HepG2 (cell line): ENCODE data around the gene TLE1. TPM values are rescaled to one million over a fixed set of nuclear protein-coding genes. Genes with fewer than 3 reads are reported as not detected.
A peak's percentile ranks its signal among the peaks of the same experiment; 100 is the strongest.

Source experiments
- CBX2 ChIP-seq, 2 experiments: fragments of 200-600 bp in 1 of 2; sonication (generic); formaldehyde crosslinking in 1 of 2; IDR thresholded peaks; 2 replicates each; pipeline versions ENCODE4 v1.7.0 to v1.8.1; 2018 to 2022; ENCODE audit warnings: low read depth in 2 of 2, low read length in 1 of 2, mild to moderate bottlenecking in 1 of 2, missing genetic modification reagents in 1 of 2
- JDP2 ChIP-seq: sonication (generic); formaldehyde crosslinking; IDR thresholded peaks from 2 replicates; pipeline ENCODE4 v1.8.1; 2022; ENCODE audit warnings: missing genetic modification reagents, borderline replicate concordance
- KAT8 ChIP-seq: IDR thresholded peaks from 2 replicates; pipeline ENCODE4 v1.6.1; 2016; ENCODE audit warnings: missing genetic modification reagents, missing compliant biosample characterization
- KDM5A ChIP-seq: fragments of 200-600 bp; sonication (generic); IDR thresholded peaks from 2 replicates; pipeline ENCODE4 v1.7.0; 2018; ENCODE audit warnings: antibody characterized with exemption, mild to moderate bottlenecking, low read length, borderline replicate concordance
- MLLT10 ChIP-seq: sonication (generic); formaldehyde crosslinking; IDR thresholded peaks from 2 replicates; pipeline ENCODE4 v1.4.0; 2020; ENCODE audit warnings: missing genetic modification reagents
- NPAS2 ChIP-seq: sonication (generic); formaldehyde crosslinking; IDR thresholded peaks from 2 replicates; pipeline ENCODE4 v1.8.0; 2022; ENCODE audit warnings: mild to moderate bottlenecking, missing genetic modification reagents, borderline replicate concordance
- NR2F1 ChIP-seq, 2 experiments: fragments of 450-650 bp in 1 of 2; formaldehyde crosslinking in 1 of 2; IDR thresholded peaks; 2 replicates each; pipeline versions ENCODE4 v1.5.0 to v1.6.1; 2016 to 2020; ENCODE audit warnings: mild to moderate bottlenecking in 1 of 2, missing compliant biosample characterization in 1 of 2, missing genetic modification reagents in 1 of 2, moderate library complexity in 1 of 2
- PHF21A ChIP-seq: sonication (generic); formaldehyde crosslinking; IDR thresholded peaks from 2 replicates; pipeline ENCODE4 v1.5.0; 2020; ENCODE audit warnings: mild to moderate bottlenecking, missing genetic modification reagents
- REL ChIP-seq: sonication (generic); formaldehyde crosslinking; conservative IDR thresholded peaks from 2 replicates; pipeline ENCODE4 v1.8.0; 2022; ENCODE audit warnings: mild to moderate bottlenecking, missing genetic modification reagents, moderate library complexity
- RFX5 ChIP-seq: IDR thresholded peaks from 2 replicates; pipeline ENCODE4 v1.6.1; 2011; ENCODE audit warnings: low read depth, low read length, improper control_type of control experiment
- SAP130 ChIP-seq: IDR thresholded peaks from 2 replicates; pipeline ENCODE4 v1.6.1; 2016; ENCODE audit warnings: low read depth
- ZBTB1 ChIP-seq: sonication (generic); formaldehyde crosslinking; IDR thresholded peaks from 2 replicates; pipeline ENCODE4 v1.4.0; 2020; ENCODE audit warnings: missing genetic modification reagents, borderline replicate concordance
- ZC3H4 ChIP-seq: sonication (generic); formaldehyde crosslinking; IDR thresholded peaks from 2 replicates; pipeline ENCODE4 v1.4.0; 2020; ENCODE audit warnings: missing genetic modification reagents, borderline replicate concordance
- ZFP1 ChIP-seq: IDR thresholded peaks from 2 replicates; pipeline ENCODE4 v1.6.1; 2016
- ZNF607 ChIP-seq: sonication (generic); formaldehyde crosslinking; IDR thresholded peaks from 2 replicates; pipeline ENCODE4 v1.5.1; 2020; ENCODE audit warnings: missing genetic modification reagents, mild to moderate bottlenecking, borderline replicate concordance
- ZNF619 ChIP-seq: sonication (generic); formaldehyde crosslinking; IDR thresholded peaks from 2 replicates; pipeline ENCODE4 v1.4.0; 2020; ENCODE audit warnings: mild to moderate bottlenecking, missing genetic modification reagents
- polyA plus RNA-seq, 8 experiments: library from polyadenylated mRNA; depleted of rRNA in 3 of 8; stranded (reverse) in 7 of 8; unstranded in 1 of 8; fragments of >200 nt; fragmentation: Illumina TruSeq in 4 of 8; extraction: Trizol in 4 of 8; gene quantifications; 2 replicates each; pipeline versions ENCODE4 v1.2.1 to v1.2.3, GENCODE V29; 2011 to 2016; ENCODE audit warnings: low read depth in 4 of 8, missing spikeins in 1 of 8, mixed read lengths in 1 of 8; ENCODE audit not compliant: insufficient read depth in 1 of 8
- total RNA-seq, 5 experiments: library from RNA; depleted of rRNA; stranded (reverse); fragments of >200 nt; fragmentation: Illumina TruSeq; extraction: Trizol; gene quantifications; 2 replicates each; pipeline ENCODE4 v1.2.3, GENCODE V29; 2016; ENCODE audit warnings: low read depth in 1 of 5
- TF ChIP-seq, protein P1 (sequence below): sonication (generic); formaldehyde crosslinking; IDR thresholded peaks from 2 replicates; pipeline ENCODE4 v1.5.0; 2020; ENCODE audit warnings: mild to moderate bottlenecking, missing genetic modification reagents, borderline replicate concordance
- TF ChIP-seq, protein P2 (sequence below): sonication (generic); formaldehyde crosslinking; IDR thresholded peaks from 2 replicates; pipeline ENCODE4 v1.5.1; 2020; ENCODE audit warnings: mild to moderate bottlenecking, missing genetic modification reagents
- TF ChIP-seq, protein P3 (sequence below): sonication (generic); formaldehyde crosslinking; IDR thresholded peaks from 2 replicates; pipeline ENCODE4 v1.5.0; 2020; ENCODE audit warnings: mild to moderate bottlenecking, missing genetic modification reagents
- TF ChIP-seq, protein P4 (sequence below): sonication (generic); formaldehyde crosslinking; IDR thresholded peaks from 2 replicates; pipeline ENCODE4 v1.8.0; 2022; ENCODE audit warnings: mild to moderate bottlenecking, missing genetic modification reagents, moderate library complexity

Gene TLE1
- total and polyA plus RNA-seq, 2 of the 13 experiments (the other 11 are each of a cell fraction or from before 2014, with no cell fraction given), result 35.9 to 109 TPM

DNA sequence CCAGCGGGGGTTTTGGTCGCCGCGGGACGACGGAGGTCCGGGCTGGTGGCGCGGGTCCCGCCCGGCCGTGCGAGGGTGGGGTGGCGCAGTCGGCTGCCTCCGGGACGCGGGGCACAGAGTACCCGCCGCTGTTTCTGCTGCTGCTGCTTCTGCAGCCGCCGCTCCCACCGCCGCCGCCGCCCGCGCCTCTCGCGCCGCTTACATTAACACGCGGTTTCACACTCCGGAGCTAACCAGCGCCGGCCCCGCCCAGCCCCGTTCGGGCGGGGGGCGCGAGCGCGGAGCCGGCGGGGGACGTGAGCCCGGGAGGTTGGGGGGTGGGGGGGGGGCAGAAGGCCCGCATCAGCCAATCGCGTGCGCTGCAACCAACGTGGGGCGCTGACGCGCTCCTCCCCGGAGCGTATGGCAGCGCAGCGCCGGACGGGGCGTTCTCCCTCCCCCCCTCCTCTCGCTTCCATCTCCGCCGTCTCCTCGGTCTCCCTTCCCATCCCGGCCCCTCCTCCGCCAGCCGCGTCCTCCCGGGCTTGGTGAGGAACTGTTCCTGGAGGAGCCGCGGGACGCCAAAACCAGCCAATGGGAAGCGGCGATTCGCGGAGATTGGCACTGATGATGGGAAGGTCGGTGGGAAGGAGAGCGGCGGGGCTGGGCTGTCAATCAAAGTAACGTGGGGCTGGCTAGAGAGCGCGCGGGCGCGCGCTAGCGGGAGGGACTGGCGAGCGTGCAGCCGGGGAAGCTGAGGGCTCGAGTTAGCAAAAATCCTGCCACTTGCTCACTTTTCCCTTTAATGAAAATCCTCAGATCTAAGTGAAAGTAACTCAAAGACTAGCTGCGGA lies at the start of gene TLE1 (continued):
- TF ChIP-seq REL (CRISPR knock-in tag), result no peak
- TF ChIP-seq ZBTB1 (CRISPR knock-in tag), result no peak
- TF ChIP-seq ZNF619 (CRISPR knock-in tag), result no peak
- peak; percentile 90 for TF ChIP-seq SAP130
- no peak for TF ChIP-seq NPAS2 (CRISPR knock-in tag)
- no peak for TF ChIP-seq CBX2 (IDR thresholded peaks at IDR 0.05; ENCODE audit: low read depth, low read length)
- no peak for TF ChIP-seq CBX2 (CRISPR knock-in tag; IDR thresholded peaks at IDR 0.05; ENCODE audit: low read depth)
- TF ChIP-seq, protein P1, sequence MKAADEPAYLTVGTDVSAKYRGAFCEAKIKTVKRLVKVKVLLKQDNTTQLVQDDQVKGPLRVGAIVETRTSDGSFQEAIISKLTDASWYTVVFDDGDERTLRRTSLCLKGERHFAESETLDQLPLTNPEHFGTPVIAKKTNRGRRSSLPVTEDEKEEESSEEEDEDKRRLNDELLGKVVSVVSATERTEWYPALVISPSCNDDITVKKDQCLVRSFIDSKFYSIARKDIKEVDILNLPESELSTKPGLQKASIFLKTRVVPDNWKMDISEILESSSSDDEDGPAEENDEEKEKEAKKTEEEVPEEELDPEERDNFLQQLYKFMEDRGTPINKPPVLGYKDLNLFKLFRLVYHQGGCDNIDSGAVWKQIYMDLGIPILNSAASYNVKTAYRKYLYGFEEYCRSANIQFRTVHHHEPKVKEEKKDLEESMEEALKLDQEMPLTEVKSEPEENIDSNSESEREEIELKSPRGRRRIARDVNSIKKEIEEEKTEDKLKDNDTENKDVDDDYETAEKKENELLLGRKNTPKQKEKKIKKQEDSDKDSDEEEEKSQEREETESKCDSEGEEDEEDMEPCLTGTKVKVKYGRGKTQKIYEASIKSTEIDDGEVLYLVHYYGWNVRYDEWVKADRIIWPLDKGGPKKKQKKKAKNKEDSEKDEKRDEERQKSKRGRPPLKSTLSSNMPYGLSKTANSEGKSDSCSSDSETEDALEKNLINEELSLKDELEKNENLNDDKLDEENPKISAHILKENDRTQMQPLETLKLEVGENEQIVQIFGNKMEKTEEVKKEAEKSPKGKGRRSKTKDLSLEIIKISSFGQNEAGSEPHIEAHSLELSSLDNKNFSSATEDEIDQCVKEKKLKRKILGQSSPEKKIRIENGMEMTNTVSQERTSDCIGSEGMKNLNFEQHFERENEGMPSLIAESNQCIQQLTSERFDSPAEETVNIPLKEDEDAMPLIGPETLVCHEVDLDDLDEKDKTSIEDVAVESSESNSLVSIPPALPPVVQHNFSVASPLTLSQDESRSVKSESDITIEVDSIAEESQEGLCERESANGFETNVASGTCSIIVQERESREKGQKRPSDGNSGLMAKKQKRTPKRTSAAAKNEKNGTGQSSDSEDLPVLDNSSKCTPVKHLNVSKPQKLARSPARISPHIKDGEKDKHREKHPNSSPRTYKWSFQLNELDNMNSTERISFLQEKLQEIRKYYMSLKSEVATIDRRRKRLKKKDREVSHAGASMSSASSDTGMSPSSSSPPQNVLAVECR (CRISPR knock-in tag), result peak; percentile 79; the same call in 1 of the 2 replicates
- TF ChIP-seq, protein P2, sequence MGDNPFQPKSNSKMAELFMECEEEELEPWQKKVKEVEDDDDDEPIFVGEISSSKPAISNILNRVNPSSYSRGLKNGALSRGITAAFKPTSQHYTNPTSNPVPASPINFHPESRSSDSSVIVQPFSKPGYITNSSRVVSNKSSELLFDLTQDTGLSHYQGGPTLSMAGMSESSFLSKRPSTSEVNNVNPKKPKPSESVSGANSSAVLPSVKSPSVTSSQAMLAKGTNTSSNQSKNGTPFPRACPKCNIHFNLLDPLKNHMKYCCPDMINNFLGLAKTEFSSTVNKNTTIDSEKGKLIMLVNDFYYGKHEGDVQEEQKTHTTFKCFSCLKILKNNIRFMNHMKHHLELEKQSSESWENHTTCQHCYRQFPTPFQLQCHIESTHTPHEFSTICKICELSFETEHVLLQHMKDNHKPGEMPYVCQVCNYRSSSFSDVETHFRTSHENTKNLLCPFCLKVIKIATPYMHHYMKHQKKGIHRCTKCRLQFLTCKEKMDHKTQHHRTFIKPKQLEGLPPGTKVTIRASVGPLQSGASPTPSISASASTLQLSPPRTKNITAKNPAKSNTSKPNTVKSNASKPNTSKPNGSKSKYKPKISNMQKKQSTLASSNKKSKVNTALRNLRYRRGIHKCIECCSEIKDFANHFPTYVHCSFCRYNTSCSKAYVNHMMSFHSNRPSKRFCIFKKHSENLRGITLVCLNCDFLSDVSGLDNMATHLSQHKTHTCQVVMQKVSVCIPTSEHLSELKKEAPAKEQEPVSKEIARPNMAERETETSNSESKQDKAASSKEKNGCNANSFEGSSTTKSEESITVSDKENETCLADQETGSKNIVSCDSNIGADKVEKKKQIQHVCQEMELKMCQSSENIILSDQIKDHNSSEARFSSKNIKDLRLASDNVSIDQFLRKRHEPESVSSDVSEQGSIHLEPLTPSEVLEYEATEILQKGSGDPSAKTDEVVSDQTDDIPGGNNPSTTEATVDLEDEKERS (CRISPR knock-in tag), result peak; percentile 56; the same call in 1 of the 2 replicates
- 0 out of 2 replicates have a peak, but pooled peaks have one; percentile 10 for TF ChIP-seq ZFP1 (CRISPR knock-in tag)
- TF ChIP-seq ZC3H4 (CRISPR knock-in tag), result no peak
- TF ChIP-seq JDP2, result no peak
- TF ChIP-seq NR2F1 (CRISPR knock-in tag; IDR thresholded peaks at IDR 0.05), result no peak
- no peak for TF ChIP-seq RFX5
- TF ChIP-seq PHF21A (CRISPR knock-in tag), result no peak
- TF ChIP-seq, protein P3, sequence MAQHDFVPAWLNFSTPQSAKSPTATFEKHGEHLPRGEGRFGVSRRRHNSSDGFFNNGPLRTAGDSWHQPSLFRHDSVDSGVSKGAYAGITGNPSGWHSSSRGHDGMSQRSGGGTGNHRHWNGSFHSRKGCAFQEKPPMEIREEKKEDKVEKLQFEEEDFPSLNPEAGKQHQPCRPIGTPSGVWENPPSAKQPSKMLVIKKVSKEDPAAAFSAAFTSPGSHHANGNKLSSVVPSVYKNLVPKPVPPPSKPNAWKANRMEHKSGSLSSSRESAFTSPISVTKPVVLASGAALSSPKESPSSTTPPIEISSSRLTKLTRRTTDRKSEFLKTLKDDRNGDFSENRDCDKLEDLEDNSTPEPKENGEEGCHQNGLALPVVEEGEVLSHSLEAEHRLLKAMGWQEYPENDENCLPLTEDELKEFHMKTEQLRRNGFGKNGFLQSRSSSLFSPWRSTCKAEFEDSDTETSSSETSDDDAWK (CRISPR knock-in tag), result no peak
- TF ChIP-seq, protein P4, sequence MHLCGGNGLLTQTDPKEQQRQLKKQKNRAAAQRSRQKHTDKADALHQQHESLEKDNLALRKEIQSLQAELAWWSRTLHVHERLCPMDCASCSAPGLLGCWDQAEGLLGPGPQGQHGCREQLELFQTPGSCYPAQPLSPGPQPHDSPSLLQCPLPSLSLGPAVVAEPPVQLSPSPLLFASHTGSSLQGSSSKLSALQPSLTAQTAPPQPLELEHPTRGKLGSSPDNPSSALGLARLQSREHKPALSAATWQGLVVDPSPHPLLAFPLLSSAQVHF, result no peak
- TF ChIP-seq ZNF607 (CRISPR knock-in tag), result 0 out of 2 replicates have a peak, but pooled peaks have one; percentile 80
- no peak for TF ChIP-seq KDM5A
- TF ChIP-seq MLLT10, result no peak
- peak; percentile 36; the same call in 1 of the 2 replicates for TF ChIP-seq KAT8 (CRISPR knock-in tag)
